Karpas-422 (cell line): ENCODE measurements around the gene KCND3. TPM values are rescaled to one million over a fixed set of nuclear protein-coding genes. Genes with fewer than 3 reads are reported as not detected.

Experiments used
- DNase-seq: peaks from one replicate; pipeline ENCODE4 v3.0.0-alpha.2; 2015
- H2AFZ ChIP-seq: fragments of 200-600 bp; sonication (generic); 2 replicates; pipeline ENCODE4 v1.6.1; 2014; ENCODE audit warnings: antibody characterized with exemption, low read length, mixed read lengths
- H3K27ac ChIP-seq: fragments of 200-600 bp; sonication (generic); 2 replicates; pipeline ENCODE4 v1.5.1; 2014; ENCODE audit warnings: mild to moderate bottlenecking, low read length, moderate library complexity
- H3K27me3 ChIP-seq: fragments of 200-600 bp; sonication (generic); 2 replicates; pipeline ENCODE4 v1.6.1; 2014; ENCODE audit warnings: low read length, mixed read lengths
- H3K36me3 ChIP-seq: fragments of 200-600 bp; sonication (generic); 2 replicates; pipeline ENCODE4 v1.6.1; 2014; ENCODE audit warnings: low read length, mixed read lengths; ENCODE audit not compliant: insufficient read depth
- H3K4me1 ChIP-seq: fragments of 200-600 bp; sonication (generic); 2 replicates; pipeline ENCODE4 v1.6.1; 2014; ENCODE audit warnings: mild to moderate bottlenecking, low read length, mixed read lengths
- H3K4me2 ChIP-seq: fragments of 200-600 bp; sonication (generic); 2 replicates; pipeline ENCODE4 v1.6.1; 2014; ENCODE audit warnings: low read length, low read depth, mild to moderate bottlenecking; ENCODE audit not compliant: poor library complexity, severe bottlenecking
- H3K4me3 ChIP-seq: fragments of 200-600 bp; sonication (generic); 2 replicates; pipeline ENCODE4 v1.5.1; 2014; ENCODE audit warnings: mild to moderate bottlenecking, antibody characterized with exemption, low read length, mixed read lengths
- H3K79me2 ChIP-seq: fragments of 200-600 bp; sonication (generic); 2 replicates; pipeline ENCODE4 v1.6.1; 2014; ENCODE audit warnings: mild to moderate bottlenecking, low read length, mixed read lengths
- H3K9ac ChIP-seq: fragments of 200-600 bp; sonication (generic); 2 replicates; pipeline ENCODE4 v1.6.0; 2014; ENCODE audit warnings: low read length
- H3K9me2 ChIP-seq: fragments of 200-600 bp; sonication (generic), shearing (Covaris generic); replicated peaks from 2 replicates; pipeline ENCODE4 v1.6.0; 2014; ENCODE audit warnings: mild to moderate bottlenecking, low read length, moderate library complexity; ENCODE audit not compliant: insufficient read depth
- H3K9me3 ChIP-seq: fragments of 300-700, 200-600 bp; sonication (generic); 2 replicates; pipeline ENCODE4 v1.6.1; 2014; ENCODE audit warnings: low read length, mixed read lengths
- H4K20me1 ChIP-seq: fragments of 200-600 bp; sonication (generic); 2 replicates; pipeline ENCODE4 v1.6.1; 2014; ENCODE audit warnings: mild to moderate bottlenecking, antibody characterized with exemption, low read length, low read depth; ENCODE audit not compliant: insufficient read depth
- total RNA-seq: library from RNA; depleted of rRNA; stranded (reverse); fragments of >200 nt; shearing (Covaris generic); gene quantifications from 2 replicates; pipeline ENCODE4 v1.2.3, GENCODE V29; 2014; ENCODE audit warnings: low replicate concordance

Gene KCND3
- total RNA-seq, 1 experiment from 2014 or later: not detected

DNA sequence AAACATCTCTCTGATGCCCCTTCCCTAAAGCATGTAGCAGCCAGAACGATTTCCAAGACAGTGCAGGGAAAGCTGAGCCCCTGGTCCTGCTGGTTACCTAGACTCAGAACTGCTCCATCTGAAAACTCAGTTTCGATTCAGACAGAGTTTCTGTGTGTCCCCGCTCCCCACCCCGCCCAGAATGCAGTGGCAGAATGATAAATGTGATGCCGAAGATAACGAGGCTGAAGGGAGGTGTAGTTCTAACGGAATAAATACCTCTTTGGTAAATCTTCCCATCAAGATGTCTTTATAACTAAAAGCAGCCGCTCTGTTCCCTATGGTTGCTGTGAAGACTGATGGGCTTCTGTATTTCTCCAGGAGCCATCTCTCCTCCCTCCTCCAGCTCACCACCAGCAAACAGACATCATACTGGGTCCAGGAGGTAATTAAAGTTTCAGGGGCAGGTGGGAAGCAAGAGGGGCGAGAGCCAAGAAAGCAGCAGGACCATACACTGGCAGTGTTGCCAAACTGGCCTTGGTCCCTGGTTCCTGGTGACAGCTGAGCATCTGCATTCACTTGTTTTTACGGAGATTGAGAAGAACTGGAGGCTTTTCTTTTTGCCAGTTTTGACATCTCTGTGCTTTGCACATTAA is 156.8 kb downstream of the KCND3 start:
- Histone ChIP-seq H3K27me3 (no peaks in the 10 kb centered on the region), H3K27ac (no peak overlapping the region), H3K4me3 (no peak overlapping the region), H3K9ac (no peak overlapping the region), H3K36me3 (no peaks in the 10 kb centered on the region), H3K4me1 (no peaks in the 10 kb centered on the region), H2AFZ (no peak overlapping the region), H4K20me1 (no peaks in the 10 kb centered on the region), H3K9me2 (no peaks in the 10 kb centered on the region), H3K4me2 (no peak overlapping the region), H3K9me3 (no peaks in the 10 kb centered on the region), H3K79me2 (no peaks in the 10 kb centered on the region)
- no peak for DNase-seq

- DNase-seq: no peak
- Histone ChIP-seq H3K27me3 (no peaks in the 10 kb centered on the region), H3K4me2 (no peak overlapping the region), H3K27ac (no peak overlapping the region), H2AFZ (no peak overlapping the region), H3K36me3 (no peaks in the 10 kb centered on the region), H3K4me1 (no peaks in the 10 kb centered on the region), H3K4me3 (no peak overlapping the region), H3K9me3 (no peaks in the 10 kb centered on the region), H3K9ac (no peak overlapping the region), H3K9me2 (no peaks in the 10 kb centered on the region), H4K20me1 (no peaks in the 10 kb centered on the region), H3K79me2 (no peaks in the 10 kb centered on the region)
These were observed 158.3 kb downstream of the KCND3 start for GRCh38 chr1:111831153-111831552.

- Histone ChIP-seq H2AFZ (no peak overlapping the region), H4K20me1 (no peaks in the 10 kb centered on the region), H3K79me2 (no peaks in the 10 kb centered on the region), H3K9me3 (no peaks in the 10 kb centered on the region), H3K4me3 (no peak overlapping the region), H3K9me2 (no peaks in the 10 kb centered on the region), H3K36me3 (no peaks in the 10 kb centered on the region), H3K27ac (no peak overlapping the region), H3K27me3 (no peaks in the 10 kb centered on the region), H3K9ac (no peak overlapping the region), H3K4me1 (no peaks in the 10 kb centered on the region), H3K4me2 (no peak overlapping the region)
- DNase-seq: no peak
These were observed 161.5 kb downstream of the KCND3 start for GRCh38 chr1:111827946-111828345.

GRCh38 chr1:111826278-111826677 is 163.2 kb downstream of the KCND3 start:
- Histone ChIP-seq H3K4me2 (no peak overlapping the region), H3K36me3 (no peaks in the 10 kb centered on the region), H3K9ac (no peak overlapping the region), H3K9me2 (no peaks in the 10 kb centered on the region), H3K4me3 (no peak overlapping the region), H4K20me1 (no peaks in the 10 kb centered on the region), H3K27me3 (no peaks in the 10 kb centered on the region), H3K79me2 (no peaks in the 10 kb centered on the region), H3K27ac (no peak overlapping the region), H3K9me3 (no peaks in the 10 kb centered on the region), H3K4me1 (no peaks in the 10 kb centered on the region), H2AFZ (no peak overlapping the region)
- no peak for DNase-seq

GRCh38 chr1:111825217-111825616 is 164.3 kb downstream of the KCND3 start:
- Histone ChIP-seq H3K36me3 (no peaks in the 10 kb centered on the region), H3K79me2 (no peaks in the 10 kb centered on the region), H3K27ac (no peak overlapping the region), H2AFZ (no peak overlapping the region), H3K9me2 (no peaks in the 10 kb centered on the region), H3K9me3 (no peaks in the 10 kb centered on the region), H3K27me3 (no peaks in the 10 kb centered on the region), H3K9ac (no peak overlapping the region), H3K4me2 (no peak overlapping the region), H3K4me1 (no peaks in the 10 kb centered on the region), H3K4me3 (no peak overlapping the region), H4K20me1 (no peaks in the 10 kb centered on the region)
- no peak for DNase-seq

DNA sequence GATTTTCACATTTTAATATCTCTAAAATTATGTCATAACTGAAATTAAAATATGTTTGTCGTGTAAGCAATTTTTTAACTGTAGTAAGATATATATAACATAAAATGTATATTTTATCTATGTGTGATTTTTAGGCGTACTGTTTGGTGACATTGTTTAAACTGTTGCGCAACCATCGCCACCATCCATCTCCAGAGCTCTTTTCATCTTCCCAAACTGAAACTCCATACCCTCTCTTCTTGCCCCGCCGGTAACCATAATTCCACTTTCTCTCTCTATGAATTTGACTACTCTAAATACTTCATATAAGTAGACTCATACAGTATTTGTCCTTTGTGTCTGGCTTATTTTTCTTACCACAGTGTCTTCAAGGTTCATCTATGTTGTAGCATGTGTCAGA is 167.3 kb downstream of the KCND3 start:
- H3K79me2 ChIP-seq: no peaks in the 10 kb centered on the region
- no peaks in the 10 kb centered on the region for H4K20me1 ChIP-seq
- no peaks in the 10 kb centered on the region for H3K27me3 ChIP-seq
- H3K9me2 ChIP-seq: no peaks in the 10 kb centered on the region
- H3K9ac ChIP-seq: no peak overlapping the region
- no peaks in the 10 kb centered on the region for H3K9me3 ChIP-seq
- H3K4me3 ChIP-seq: no peak overlapping the region
- DNase-seq: no peak
- no peak overlapping the region for H3K4me2 ChIP-seq
- no peaks in the 10 kb centered on the region for H3K4me1 ChIP-seq
- H2AFZ ChIP-seq: no peak overlapping the region
- no peaks in the 10 kb centered on the region for H3K36me3 ChIP-seq
- H3K27ac ChIP-seq: no peak overlapping the region

DNA sequence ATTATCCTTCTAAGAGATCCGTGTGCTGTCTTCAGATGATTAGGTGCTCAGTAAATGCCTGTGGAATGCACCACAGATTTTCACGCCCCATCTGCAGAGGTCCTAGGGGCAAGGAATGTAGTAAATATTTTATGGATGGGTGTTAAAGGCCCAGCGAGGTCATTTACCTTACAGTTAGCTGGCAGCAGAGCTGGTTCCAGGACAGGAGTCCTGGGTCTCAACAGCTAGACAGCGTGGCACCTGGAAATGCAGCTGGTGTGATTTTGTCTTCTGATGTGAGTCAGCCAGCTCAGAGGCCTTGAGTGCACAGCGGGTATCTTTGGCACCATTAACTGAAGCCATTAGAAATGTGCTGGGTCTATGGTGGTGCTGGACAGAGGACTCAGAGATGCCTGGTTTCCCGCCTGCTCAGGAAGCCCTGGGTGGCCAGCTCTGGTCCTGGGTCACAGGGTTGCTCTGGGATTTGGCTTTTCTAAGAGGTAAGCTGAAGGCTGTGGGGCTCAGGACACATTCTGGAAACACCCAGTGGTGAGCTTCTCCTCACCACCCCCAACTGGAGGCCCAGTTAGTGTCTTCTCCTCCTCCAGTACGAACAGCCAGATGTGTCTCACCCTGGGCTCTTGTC is 168.2 kb downstream of the KCND3 start:
- Histone ChIP-seq H3K4me2 (no peak overlapping the region), H3K27me3 (no peaks in the 10 kb centered on the region), H3K27ac (no peak overlapping the region), H3K4me1 (no peaks in the 10 kb centered on the region), H3K9me2 (no peaks in the 10 kb centered on the region), H3K36me3 (no peaks in the 10 kb centered on the region), H3K79me2 (no peaks in the 10 kb centered on the region), H3K4me3 (no peak overlapping the region), H3K9ac (no peak overlapping the region), H4K20me1 (no peaks in the 10 kb centered on the region), H3K9me3 (no peaks in the 10 kb centered on the region), H2AFZ (no peak overlapping the region)
- DNase-seq: no peak

DNA sequence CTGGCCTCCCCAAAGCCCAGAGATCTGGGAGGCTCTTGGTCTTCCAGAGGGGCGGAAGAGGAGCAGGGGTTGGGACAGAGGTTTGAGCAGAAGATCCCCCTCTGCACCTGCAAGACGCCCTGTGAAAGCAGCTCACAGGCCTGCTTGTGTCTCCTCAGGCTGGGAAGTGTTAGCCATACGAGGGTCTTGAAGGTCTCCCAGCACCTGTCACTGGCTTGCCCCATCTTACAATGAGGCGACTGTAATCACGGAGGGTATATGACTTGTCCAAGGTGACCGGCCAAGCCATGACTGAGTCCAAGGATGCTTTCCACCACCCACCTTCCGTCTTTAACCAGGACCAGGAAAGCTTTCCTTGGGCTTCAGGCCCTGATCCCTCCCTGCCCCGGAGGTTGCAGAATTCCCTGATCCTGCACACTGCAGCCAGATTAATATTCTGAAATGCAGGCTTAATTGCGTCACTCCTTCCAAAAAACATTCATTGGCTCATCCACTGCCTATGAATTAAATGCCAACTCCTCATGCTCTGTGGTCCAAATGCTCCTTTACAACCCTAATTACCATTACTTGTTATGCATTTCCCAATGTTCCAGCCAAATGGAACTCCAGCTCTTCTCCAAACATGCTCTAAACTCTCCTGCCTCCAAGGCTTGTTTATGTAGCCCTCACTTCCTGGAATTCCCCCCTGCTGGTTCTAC is 169.8 kb downstream of the KCND3 start:
- Histone ChIP-seq H3K36me3 (no peaks in the 10 kb centered on the region), H3K79me2 (no peaks in the 10 kb centered on the region), H3K9me2 (no peaks in the 10 kb centered on the region), H3K9me3 (no peaks in the 10 kb centered on the region), H3K4me3 (no peak overlapping the region), H3K9ac (no peak overlapping the region), H3K4me2 (no peak overlapping the region), H3K27ac (no peak overlapping the region), H3K4me1 (no peaks in the 10 kb centered on the region), H3K27me3 (no peaks in the 10 kb centered on the region), H2AFZ (no peak overlapping the region), H4K20me1 (no peaks in the 10 kb centered on the region)
- no peak for DNase-seq
